Posterior cingulate gyrus (tissue), 11 donors: ENCODE data around the gene SEL1L3.

ENCODE experiments used
- DNase-seq, 10 donors: peaks; one replicate each; pipeline versions ENCODE4 v3.0.0 to v3.0.0-alpha.2; 2020 to 2021; ENCODE audit warnings: mixed read lengths in 3 of 10
- intact Hi-C: fragments of 100-400 bp; cut with DNase I; formaldehyde crosslinking; loops from one replicate; pipeline ENCODE4 v1.15.1; 2023

SEL1L3 gene

GRCh38 chr4:25857403-25857802 is 5.4 kb downstream of the SEL1L3 start:
- intact Hi-C loops = no loop called here
- no peak for DNase-seq

GRCh38 chr4:25856756-25857155 is 6.0 kb downstream of the SEL1L3 start:
- DNase-seq = no peak
- intact Hi-C loops = no loop called here

GRCh38 chr4:25852103-25852502 is 10.7 kb downstream of the SEL1L3 start:
- intact Hi-C loops = no loop called here
- DNase-seq = no peak

DNA sequence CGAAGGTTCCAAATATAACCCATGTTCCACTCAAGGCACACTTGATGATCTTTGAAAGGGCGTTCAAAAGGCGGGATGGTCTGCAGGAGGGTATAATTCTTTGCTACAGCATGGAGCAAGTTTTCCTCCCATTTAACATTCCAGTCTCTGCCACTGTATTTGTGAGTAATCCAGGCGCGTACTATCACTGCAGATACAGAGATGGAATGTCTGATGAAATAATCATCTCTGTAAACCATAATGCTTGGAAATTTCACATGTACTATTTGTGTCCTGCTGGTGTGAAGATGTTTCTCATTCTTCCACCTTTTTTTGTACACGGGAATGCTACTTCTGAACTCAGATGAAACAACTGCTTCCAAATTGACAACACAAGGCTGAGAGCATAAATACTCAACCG is 15.5 kb downstream of the SEL1L3 start:
- intact Hi-C loops = no loop called here
- DNase-seq = no peak

- intact Hi-C loops = no loop called here
- DNase-seq = no peak
Measured at GRCh38 chr4:25845841-25846653, 16.7 kb downstream of the SEL1L3 start.

GRCh38 chr4:25844961-25845712 is 17.7 kb downstream of the SEL1L3 start:
- intact Hi-C loops = no loop called here
- no peak for DNase-seq

- intact Hi-C loops = no loop called here
- peak in 2 of 10 donors; percentile 72 to 86 for DNase-seq
Measured at GRCh38 chr4:25843340-25844097, 19.3 kb downstream of the SEL1L3 start.

DNA sequence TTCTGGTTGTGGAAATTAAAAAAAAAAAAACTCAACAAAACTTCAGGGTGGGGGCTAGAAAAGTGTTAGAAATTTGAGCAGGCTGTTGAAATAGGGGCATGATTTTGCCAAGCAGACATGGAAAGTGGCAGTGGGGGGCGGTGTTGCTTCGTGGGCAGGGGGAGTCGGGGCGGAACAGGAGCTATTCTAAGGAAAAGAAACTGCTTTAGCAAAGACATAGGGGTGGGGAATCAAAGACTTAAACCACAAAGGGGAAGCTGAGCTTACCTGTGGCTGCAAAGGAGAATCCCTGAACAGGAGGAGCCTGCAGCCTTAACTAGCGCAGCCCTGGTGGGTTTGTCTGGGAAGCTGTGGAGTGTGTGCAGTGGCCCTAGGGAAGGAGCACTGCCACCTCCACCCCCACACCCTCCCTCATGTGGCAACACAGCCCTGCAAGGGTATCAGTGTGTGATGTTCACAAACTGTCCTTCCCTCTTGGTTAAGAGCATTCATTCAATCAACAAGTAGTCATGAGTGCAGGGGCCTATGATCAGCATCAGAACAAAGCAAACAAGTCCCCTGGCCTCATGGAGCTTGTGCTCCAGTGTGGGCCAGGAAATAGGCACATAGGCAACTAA is 20.5 kb downstream of the SEL1L3 start:
- intact Hi-C loops = no loop called here
- no peak for DNase-seq

DNA sequence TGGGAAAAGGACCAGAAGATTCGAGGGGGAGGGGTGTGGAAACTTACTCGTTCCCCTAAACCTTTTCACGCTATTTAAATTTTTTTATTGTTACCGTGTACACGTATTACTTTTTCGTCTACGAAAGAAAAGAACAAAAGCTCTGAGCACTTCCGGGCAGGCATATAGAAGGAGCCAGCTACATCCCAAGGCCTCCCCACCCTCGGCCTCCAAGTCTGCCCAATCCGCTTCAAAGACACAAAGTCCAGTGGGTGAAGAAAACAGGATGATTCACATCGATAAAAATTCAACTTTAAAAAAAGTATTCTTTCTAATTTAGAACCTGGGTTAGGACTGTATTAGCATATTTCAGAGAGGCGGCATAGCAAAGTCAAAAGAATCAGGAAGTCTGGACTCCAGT is 23.1 kb downstream of the SEL1L3 start:
- intact Hi-C loops = no loop called here
- peak in 2 of 10 donors; percentile 70 to 86 for DNase-seq

DNA sequence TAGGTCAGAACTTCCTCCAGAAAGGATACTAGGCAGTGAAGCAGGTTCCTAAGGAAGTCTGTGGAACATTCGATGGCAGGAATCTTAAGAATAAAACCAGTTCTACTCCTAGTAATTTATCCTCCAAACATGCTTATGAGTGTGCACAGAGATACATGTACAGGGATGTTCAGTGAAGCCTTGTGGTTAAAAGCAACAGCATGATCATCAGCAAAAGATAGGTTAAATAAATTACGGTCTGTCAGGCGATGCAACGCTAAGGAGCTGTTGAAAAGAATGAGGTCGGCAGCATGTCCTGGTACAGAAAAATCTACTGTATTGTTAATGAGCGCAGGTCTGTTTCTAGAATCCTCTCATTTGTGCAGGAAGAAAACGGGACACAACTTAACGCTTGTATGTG is 23.6 kb downstream of the SEL1L3 start:
- DNase-seq = no peak
- intact Hi-C loops = no loop called here

DNA sequence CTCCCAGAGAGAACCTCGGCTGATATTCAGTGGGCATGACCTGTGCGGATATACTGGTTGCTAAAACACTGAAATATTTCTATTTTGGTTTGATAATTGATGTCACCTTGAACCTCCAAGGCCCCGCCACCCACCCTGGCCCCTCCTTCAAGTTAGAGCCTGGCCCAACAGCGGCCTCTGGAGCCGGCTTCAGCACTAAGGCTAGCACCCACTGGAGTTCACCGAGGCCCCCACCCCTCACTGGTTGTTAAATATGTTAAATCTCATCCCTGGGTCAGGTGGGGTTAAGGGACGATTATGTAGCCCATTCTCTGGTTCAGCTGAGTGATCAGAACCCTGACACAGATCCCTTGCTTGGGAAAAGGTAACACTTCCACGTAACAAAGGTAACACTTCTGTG is 24.3 kb downstream of the SEL1L3 start:
- intact Hi-C loops = no loop called here
- no peak for DNase-seq

DNA sequence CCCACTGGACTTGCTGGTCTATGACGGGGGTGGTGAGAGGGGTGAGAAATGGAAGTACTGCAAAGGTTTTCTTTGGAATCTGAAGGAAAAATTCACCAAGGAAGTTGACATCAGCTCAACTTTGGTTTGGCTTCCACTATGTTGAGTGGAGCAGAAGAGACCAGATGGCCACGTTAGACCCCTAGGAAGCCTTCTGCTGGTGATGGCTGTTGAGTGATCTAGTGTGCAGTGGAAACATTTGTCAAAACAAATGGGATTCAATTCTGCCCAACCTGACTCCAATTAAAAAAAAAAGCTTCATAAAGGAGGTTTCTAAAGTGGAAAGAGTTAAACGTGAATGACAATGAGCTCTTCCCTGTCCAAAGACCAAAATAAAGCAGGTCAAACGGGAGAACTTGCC is 25.7 kb downstream of the SEL1L3 start:
- DNase-seq = no peak
- intact Hi-C loops = no loop called here

DNA sequence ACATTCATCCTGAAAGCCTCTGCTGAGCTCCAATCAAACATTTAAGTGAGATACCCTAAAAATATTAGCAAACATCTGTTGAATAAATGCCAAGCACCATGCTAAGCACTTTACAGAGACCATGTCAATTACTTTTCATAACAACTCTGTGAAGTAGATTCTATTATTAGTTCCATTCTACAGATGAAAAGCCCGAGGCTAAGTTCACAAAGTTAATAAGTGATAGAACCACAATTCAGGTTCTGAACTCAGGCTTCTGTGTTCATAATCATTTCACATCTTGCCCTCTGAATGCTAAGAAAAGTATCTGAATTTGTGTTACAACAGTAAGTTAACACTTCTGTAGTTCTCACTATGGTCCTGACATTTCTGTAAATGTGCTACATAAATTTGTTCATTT is 27.4 kb downstream of the SEL1L3 start:
- intact Hi-C loops = no loop called here
- DNase-seq = no peak

DNA sequence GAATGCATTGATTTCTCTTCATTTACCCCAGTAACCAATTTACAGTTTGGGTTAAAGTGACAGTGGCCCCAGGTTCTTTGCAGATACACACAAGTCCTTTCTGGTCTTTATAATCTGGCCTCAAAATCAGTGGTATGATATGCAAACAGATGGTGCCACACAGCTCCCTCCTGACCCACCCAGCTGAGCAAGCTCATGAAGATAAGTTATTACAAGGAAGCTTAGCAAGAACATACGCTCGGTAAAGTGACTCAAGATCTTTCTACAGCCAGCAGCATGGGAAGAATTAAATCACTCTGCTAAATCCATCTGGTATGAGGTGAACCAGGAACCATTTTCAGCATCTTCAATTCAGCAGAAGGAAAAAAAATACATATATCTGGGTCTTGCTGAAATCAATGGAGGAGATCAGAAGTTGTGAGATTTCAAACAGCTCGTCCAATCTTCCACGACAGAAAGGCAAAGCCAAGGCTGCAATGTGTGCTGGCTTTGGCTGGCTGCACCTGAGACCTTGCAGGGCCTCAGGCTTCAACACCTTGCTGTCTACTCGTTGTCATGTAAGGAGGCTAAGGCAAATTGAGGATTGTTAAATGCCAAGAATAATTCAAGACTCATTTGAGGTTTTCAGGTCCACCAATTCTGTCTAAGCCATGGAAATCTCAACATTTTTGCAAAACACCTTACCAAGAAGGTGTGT is 28.2 kb downstream of the SEL1L3 start:
- intact Hi-C loops = no loop called here
- DNase-seq = no peak

- intact Hi-C loops = no loop called here
- DNase-seq = no peak
Measured at GRCh38 chr4:25830548-25830947, 32.2 kb downstream of the SEL1L3 start.

DNA sequence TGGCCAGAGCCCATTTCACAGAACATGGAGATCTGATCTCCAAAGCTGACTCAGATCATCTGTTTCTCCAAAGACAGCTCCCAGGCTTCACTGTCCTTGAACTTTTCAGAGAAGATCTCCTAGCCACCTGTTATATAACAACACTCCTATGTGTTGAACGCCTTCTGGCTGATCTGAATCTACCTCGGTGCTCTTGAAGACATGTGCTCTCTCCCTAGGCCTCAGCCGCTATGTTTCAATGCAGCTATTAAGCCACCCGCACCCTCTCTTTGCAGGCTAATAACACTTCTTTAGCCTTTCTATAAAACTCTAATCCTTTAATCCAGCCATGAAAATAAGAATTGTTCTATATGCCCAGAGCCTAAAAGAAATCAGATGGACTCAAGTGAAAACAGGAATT is 34.9 kb downstream of the SEL1L3 start:
- no peak for DNase-seq
- intact Hi-C loops = no loop called here

GRCh38 chr4:25827373-25827772 is 35.4 kb downstream of the SEL1L3 start:
- no peak for DNase-seq
- intact Hi-C loops = no loop called here

DNA sequence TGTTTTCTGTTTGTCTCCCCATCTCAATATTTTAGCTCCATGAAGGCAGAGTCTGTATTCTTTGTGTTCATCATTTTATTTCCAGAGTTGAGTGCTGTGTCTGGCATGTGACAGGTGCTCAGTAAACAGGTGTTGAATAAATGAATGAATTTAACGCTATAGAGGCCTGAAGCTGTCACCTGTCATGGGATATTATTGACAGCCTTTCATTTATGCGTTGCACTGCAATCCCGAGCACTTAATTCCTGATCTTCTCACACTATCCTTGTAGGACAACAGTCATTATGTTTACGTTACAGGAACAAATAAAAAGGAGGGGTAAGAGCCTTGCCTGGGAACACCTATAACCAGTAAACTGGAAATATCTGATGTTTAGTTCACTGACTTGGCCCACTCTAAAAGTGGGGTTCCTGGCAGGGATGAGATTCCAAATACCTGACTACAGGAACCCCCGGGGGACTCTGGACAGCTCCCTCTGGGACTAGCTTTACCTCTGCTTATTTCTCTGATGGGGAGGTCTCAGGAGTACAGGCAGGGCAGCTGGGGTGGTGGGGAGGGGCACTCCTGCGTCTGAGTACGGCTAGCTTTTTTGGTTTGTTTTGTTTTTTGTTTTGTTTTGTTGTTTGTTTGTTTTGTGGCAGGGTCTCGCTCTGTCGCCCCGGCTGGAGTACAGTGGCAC is 36.6 kb downstream of the SEL1L3 start:
- intact Hi-C loops = no loop called here
- no peak for DNase-seq

- intact Hi-C loops = no loop called here
- DNase-seq = no peak
Measured at GRCh38 chr4:25823632-25824031, 39.2 kb downstream of the SEL1L3 start.

- intact Hi-C loops = no loop called here
- no peak for DNase-seq
Measured at GRCh38 chr4:25821899-25822298, 40.9 kb downstream of the SEL1L3 start.
